ENCODE data around the gene ARHGAP26.

DNA sequence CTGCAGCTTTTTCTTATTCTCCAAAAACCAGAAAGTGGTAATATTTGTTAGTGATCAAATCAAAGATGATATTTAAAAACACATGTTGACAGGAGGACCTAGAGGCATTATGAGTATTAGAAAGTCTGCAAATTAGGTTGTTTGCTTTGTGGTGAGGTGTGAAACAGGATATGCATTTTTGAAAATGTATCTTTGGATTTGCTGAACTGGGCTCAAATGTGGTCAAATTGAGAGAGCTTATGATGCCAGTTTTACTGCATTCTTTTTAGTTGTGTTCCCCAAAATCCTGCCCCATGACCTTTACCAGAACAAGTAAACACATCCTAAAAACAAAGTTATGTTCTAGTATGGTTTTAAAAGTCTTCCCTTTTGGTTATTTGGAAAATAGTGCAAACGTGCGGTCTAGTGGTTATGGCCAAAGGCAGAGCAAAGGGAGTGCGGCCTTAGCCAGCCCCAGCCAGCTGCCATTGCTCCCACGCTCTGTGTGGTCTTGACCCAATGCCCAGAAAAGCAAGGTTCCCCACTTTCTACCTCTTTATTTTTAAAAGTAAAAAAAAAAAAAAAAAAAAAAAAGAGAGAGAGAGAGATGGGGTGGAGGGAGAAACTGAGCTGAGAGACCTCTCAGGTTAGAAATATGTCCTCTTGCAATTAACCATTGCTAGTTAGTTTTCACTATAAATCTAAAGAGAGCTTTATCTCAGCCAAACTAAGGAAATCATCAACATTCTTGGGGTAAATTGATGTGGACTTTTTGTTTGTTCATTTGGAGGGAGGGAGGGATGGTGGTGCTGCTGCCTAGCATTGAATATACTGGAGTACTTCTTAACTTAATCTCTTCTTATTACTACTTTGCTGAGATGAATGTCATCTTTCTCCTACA is 176.6 kb downstream of the ARHGAP26 start:
- TF ChIP-seq SIN3A (IDR thresholded peaks at IDR 0.05; ENCODE audit: borderline replicate concordance, insufficient read depth, low read length) (no peak), TAF1 (IDR thresholded peaks at IDR 0.05; ENCODE audit: borderline replicate concordance, insufficient read depth, low read length) (no peak), POLR2AphosphoS5 (IDR thresholded peaks at IDR 0.05; ENCODE audit: low read depth, low read length) (no peak), FOXP2 (optimal IDR thresholded peaks at IDR 0.05; ENCODE audit: borderline replicate concordance, extremely low read depth, extremely low read length, insufficient read depth) (no peak)
- TF ChIP-seq, protein P1, sequence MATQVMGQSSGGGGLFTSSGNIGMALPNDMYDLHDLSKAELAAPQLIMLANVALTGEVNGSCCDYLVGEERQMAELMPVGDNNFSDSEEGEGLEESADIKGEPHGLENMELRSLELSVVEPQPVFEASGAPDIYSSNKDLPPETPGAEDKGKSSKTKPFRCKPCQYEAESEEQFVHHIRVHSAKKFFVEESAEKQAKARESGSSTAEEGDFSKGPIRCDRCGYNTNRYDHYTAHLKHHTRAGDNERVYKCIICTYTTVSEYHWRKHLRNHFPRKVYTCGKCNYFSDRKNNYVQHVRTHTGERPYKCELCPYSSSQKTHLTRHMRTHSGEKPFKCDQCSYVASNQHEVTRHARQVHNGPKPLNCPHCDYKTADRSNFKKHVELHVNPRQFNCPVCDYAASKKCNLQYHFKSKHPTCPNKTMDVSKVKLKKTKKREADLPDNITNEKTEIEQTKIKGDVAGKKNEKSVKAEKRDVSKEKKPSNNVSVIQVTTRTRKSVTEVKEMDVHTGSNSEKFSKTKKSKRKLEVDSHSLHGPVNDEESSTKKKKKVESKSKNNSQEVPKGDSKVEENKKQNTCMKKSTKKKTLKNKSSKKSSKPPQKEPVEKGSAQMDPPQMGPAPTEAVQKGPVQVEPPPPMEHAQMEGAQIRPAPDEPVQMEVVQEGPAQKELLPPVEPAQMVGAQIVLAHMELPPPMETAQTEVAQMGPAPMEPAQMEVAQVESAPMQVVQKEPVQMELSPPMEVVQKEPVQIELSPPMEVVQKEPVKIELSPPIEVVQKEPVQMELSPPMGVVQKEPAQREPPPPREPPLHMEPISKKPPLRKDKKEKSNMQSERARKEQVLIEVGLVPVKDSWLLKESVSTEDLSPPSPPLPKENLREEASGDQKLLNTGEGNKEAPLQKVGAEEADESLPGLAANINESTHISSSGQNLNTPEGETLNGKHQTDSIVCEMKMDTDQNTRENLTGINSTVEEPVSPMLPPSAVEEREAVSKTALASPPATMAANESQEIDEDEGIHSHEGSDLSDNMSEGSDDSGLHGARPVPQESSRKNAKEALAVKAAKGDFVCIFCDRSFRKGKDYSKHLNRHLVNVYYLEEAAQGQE (IDR thresholded peaks at IDR 0.05; ENCODE audit: insufficient read depth in 1 of 2, low read depth in 2 of 2, low read length in 2 of 2), result no peak

Measured in PFSK-1 (cell line).